Measurements from ENCODE around the gene PPP1R3D. TPM values are rescaled to one million over a fixed set of nuclear protein-coding genes. Genes with fewer than 3 reads are reported as not detected.

PPP1R3D gene
- total RNA-seq (2014; rRNA removed; shearing (Covaris generic)) = 7.4 and 8.6 TPM in 2 replicates

GRCh38 chr20:59940129-59940955, at the start of gene PPP1R3D, which contains the start of gene FAM217B:
Gene PPP1R3D (minus strand): TSS chr20:59940305. CDS start chr20:59939931, 374 bp downstream.
Gene FAM217B (plus strand): TSS chr20:59940389. CDS start chr20:59943944, 3,555 bp downstream.
- Histone ChIP-seq H3K4me3 (peak within 1 kb of the TSS; percentile 62), H3K27ac (peak within 1 kb of the TSS; percentile 69), H3K36me3 (peaks cover 57% of the 10 kb centered on the region), H3K9me3 (replicated peaks) (no peaks in the 10 kb centered on the region; the same call in 1 of the 2 replicates), H3K27me3 (replicated peaks) (no peaks in the 10 kb centered on the region), H3K4me1 (replicated peaks) (peaks cover 20% of the 10 kb centered on the region)
- peak; percentile 92 to 96 for DNase-seq (ENCODE audit: low read depth in 1 of 2, low spot score in 2 of 2)

- DNase-seq (ENCODE audit: low read depth in 1 of 2, low spot score in 2 of 2) = no peak
- H3K27ac ChIP-seq = no peak overlapping the region
- no peaks in the 10 kb centered on the region for H3K27me3 ChIP-seq (replicated peaks)
- no peak overlapping the region for H3K4me3 ChIP-seq
- H3K4me1 ChIP-seq (replicated peaks) = no peaks in the 10 kb centered on the region
- no peaks in the 10 kb centered on the region for H3K9me3 ChIP-seq (replicated peaks)
- no peaks in the 10 kb centered on the region for H3K36me3 ChIP-seq
Measured at GRCh38 chr20:59988141-59988540, 48.0 kb upstream of the PPP1R3D start.

GRCh38 chr20:59987135-59987534, 47.0 kb upstream of the PPP1R3D start:
- peaks cover 1% of the 10 kb centered on the region; the same call in 1 of the 2 replicates for H3K27me3 ChIP-seq (replicated peaks)
- H3K4me3 ChIP-seq = no peak overlapping the region

GRCh38 chr20:59985864-59986263, 45.8 kb upstream of the PPP1R3D start:
- no peak for DNase-seq (ENCODE audit: low read depth in 1 of 2, low spot score in 2 of 2)
- Histone ChIP-seq H3K27me3 (replicated peaks) (peaks cover 3% of the 10 kb centered on the region; the same call in 1 of the 2 replicates), H3K4me3 (no peak overlapping the region), H3K9me3 (replicated peaks) (no peaks in the 10 kb centered on the region), H3K4me1 (replicated peaks) (no peaks in the 10 kb centered on the region), H3K36me3 (no peaks in the 10 kb centered on the region), H3K27ac (no peak overlapping the region)

More at GRCh38 chr20:59987135-59987534, 47.0 kb upstream of the PPP1R3D start:
- Histone ChIP-seq H3K36me3 (no peaks in the 10 kb centered on the region), H3K27ac (no peak overlapping the region), H3K9me3 (replicated peaks) (no peaks in the 10 kb centered on the region), H3K4me1 (replicated peaks) (no peaks in the 10 kb centered on the region)
- no peak for DNase-seq (ENCODE audit: low read depth in 1 of 2, low spot score in 2 of 2)

GRCh38 chr20:59985164-59985563, 45.1 kb upstream of the PPP1R3D start:
- H3K27me3 ChIP-seq (replicated peaks) = peaks cover 3% of the 10 kb centered on the region; the same call in 1 of the 2 replicates
- no peaks in the 10 kb centered on the region for H3K4me1 ChIP-seq (replicated peaks)
- no peak overlapping the region for H3K4me3 ChIP-seq
- no peaks in the 10 kb centered on the region for H3K36me3 ChIP-seq
- DNase-seq (ENCODE audit: low read depth in 1 of 2, low spot score in 2 of 2) = no peak
- no peaks in the 10 kb centered on the region for H3K9me3 ChIP-seq (replicated peaks)
- no peak overlapping the region for H3K27ac ChIP-seq

GRCh38 chr20:59984541-59984940, 44.4 kb upstream of the PPP1R3D start:
- DNase-seq (ENCODE audit: low read depth in 1 of 2, low spot score in 2 of 2) = no peak
- Histone ChIP-seq H3K4me3 (no peak overlapping the region), H3K4me1 (replicated peaks) (no peaks in the 10 kb centered on the region), H3K9me3 (replicated peaks) (no peaks in the 10 kb centered on the region), H3K27ac (no peak overlapping the region), H3K36me3 (no peaks in the 10 kb centered on the region), H3K27me3 (replicated peaks) (peaks cover 3% of the 10 kb centered on the region; the same call in 1 of the 2 replicates)

- Histone ChIP-seq H3K36me3 (no peaks in the 10 kb centered on the region), H3K4me3 (no peak overlapping the region), H3K27ac (no peak overlapping the region)
Measured at GRCh38 chr20:59983076-59983475, 43.0 kb upstream of the PPP1R3D start.

GRCh38 chr20:59977086-59977485, 37.0 kb upstream of the PPP1R3D start:
- H3K27me3 ChIP-seq (replicated peaks) = peaks cover 2% of the 10 kb centered on the region; the same call in 1 of the 2 replicates
- H3K27ac ChIP-seq = no peak overlapping the region
- H3K4me3 ChIP-seq = no peak overlapping the region
- H3K9me3 ChIP-seq (replicated peaks) = no peaks in the 10 kb centered on the region
- DNase-seq (ENCODE audit: low read depth in 1 of 2, low spot score in 2 of 2) = no peak
- no peaks in the 10 kb centered on the region for H3K4me1 ChIP-seq (replicated peaks)
- no peaks in the 10 kb centered on the region for H3K36me3 ChIP-seq

More at GRCh38 chr20:59983076-59983475, 43.0 kb upstream of the PPP1R3D start:
- Histone ChIP-seq H3K9me3 (replicated peaks) (no peaks in the 10 kb centered on the region), H3K4me1 (replicated peaks) (no peaks in the 10 kb centered on the region), H3K27me3 (replicated peaks) (peaks cover 3% of the 10 kb centered on the region; the same call in 1 of the 2 replicates)
- no peak for DNase-seq (ENCODE audit: low read depth in 1 of 2, low spot score in 2 of 2)

- H3K4me3 ChIP-seq = no peak overlapping the region
- H3K36me3 ChIP-seq = no peaks in the 10 kb centered on the region
- H3K27me3 ChIP-seq (replicated peaks) = no peaks in the 10 kb centered on the region
- no peak overlapping the region for H3K27ac ChIP-seq
- DNase-seq (ENCODE audit: low read depth in 1 of 2, low spot score in 2 of 2) = no peak
- H3K4me1 ChIP-seq (replicated peaks) = no peaks in the 10 kb centered on the region
- no peaks in the 10 kb centered on the region for H3K9me3 ChIP-seq (replicated peaks)
Measured at GRCh38 chr20:59976156-59976782, 36.2 kb upstream of the PPP1R3D start.

- DNase-seq (ENCODE audit: low read depth in 1 of 2, low spot score in 2 of 2) = no peak
- H3K27ac ChIP-seq = no peak overlapping the region
- H3K36me3 ChIP-seq = no peaks in the 10 kb centered on the region
- H3K4me1 ChIP-seq (replicated peaks) = no peaks in the 10 kb centered on the region
- no peaks in the 10 kb centered on the region; the same call in 1 of the 2 replicates for H3K27me3 ChIP-seq (replicated peaks)
- H3K9me3 ChIP-seq (replicated peaks) = no peaks in the 10 kb centered on the region
- no peak overlapping the region for H3K4me3 ChIP-seq
Measured at GRCh38 chr20:59972037-59972801, 32.1 kb upstream of the PPP1R3D start.

- no peak overlapping the region for H3K4me3 ChIP-seq
- H3K9me3 ChIP-seq (replicated peaks) = no peaks in the 10 kb centered on the region
- DNase-seq (ENCODE audit: low read depth in 1 of 2, low spot score in 2 of 2) = no peak
- no peak overlapping the region for H3K27ac ChIP-seq
- peaks cover 4% of the 10 kb centered on the region; the same call in 1 of the 2 replicates for H3K27me3 ChIP-seq (replicated peaks)
- H3K36me3 ChIP-seq = no peaks in the 10 kb centered on the region
- no peaks in the 10 kb centered on the region for H3K4me1 ChIP-seq (replicated peaks)
Measured at GRCh38 chr20:59971428-59971827, 31.3 kb upstream of the PPP1R3D start.

- H3K36me3 ChIP-seq = no peaks in the 10 kb centered on the region
Measured at GRCh38 chr20:59966428-59966827, 26.3 kb upstream of the PPP1R3D start.

GRCh38 chr20:59962155-59962554, 22.1 kb upstream of the PPP1R3D start:
- Histone ChIP-seq H3K36me3 (no peaks in the 10 kb centered on the region), H3K27ac (no peak overlapping the region), H3K4me3 (no peak overlapping the region), H3K9me3 (replicated peaks) (no peaks in the 10 kb centered on the region), H3K4me1 (replicated peaks) (no peaks in the 10 kb centered on the region), H3K27me3 (replicated peaks) (peaks cover 24% of the 10 kb centered on the region)
- DNase-seq (ENCODE audit: low read depth in 1 of 2, low spot score in 2 of 2) = no peak

More at GRCh38 chr20:59966428-59966827, 26.3 kb upstream of the PPP1R3D start:
- H3K9me3 ChIP-seq (replicated peaks) = no peaks in the 10 kb centered on the region
- H3K4me1 ChIP-seq (replicated peaks) = no peaks in the 10 kb centered on the region
- no peak overlapping the region for H3K27ac ChIP-seq
- no peak for DNase-seq (ENCODE audit: low read depth in 1 of 2, low spot score in 2 of 2)
- H3K27me3 ChIP-seq (replicated peaks) = peaks cover 8% of the 10 kb centered on the region
- no peak overlapping the region for H3K4me3 ChIP-seq

Data from SJSA1 (cell line).